Activated T-cell treated with anti-CD3 and anti-CD28 coated beads for 4 hours (primary cell): Measurements from ENCODE around the gene GPC6.
A peak's percentile ranks its signal among the peaks of the same experiment; 100 is the strongest.

Source experiments
- DNase-seq: peaks from one replicate; pipeline ENCODE4 v3.0.0-alpha.2; 2020

The GPC6 gene

DNA sequence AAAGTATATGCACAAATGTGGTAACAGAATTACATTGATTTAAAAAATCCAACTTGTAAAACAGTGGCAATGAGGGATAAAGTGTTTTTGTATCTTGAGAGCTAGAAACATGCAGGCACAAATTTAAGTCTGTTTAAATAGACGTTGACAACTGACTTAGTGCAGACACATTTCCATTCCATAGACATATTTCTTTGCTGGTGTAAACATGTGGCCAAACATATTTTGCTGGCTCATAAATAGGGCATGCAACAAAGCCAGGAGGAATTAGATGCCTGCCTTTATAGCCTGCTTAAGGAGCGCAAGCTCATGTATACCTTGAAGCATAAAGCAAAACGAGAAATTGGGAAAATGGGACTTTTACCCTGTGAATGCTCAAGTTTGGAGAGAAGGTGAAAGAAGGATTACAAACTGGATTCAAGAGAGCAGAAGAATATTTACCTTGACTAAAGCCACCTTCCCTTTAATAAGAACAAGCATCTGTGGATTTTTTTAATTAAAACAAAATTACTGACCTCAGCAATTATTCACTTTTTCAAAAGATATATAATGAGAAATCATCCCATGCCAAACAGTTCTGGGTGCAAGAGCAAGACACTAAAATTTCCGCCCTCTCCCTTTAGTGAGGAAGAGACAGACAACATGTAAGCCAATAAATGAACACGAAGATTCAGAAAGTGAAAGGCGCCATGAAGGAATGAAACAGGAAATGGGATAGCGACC lies 1181.9 kb downstream of the GPC6 start:
- no peak for DNase-seq

DNA sequence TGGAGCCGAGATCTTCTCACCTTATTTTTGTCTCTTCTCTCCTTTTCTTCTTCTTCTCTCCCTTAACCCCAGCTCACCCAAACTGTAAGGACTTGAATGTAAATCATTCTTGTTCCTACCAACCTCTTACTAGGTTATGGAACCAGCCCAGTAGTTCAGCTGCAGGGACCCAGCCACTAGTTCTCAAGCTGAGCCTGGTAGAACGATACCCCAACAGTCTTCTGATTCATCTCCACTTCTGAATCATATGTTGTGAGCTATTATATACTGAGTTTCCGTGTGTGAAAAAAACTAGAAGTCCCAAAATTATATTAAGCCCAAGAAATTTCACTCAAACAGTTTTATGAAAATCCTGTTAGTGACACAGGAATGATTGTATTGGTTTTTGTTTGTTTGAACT lies 1185.1 kb downstream of the GPC6 start:
- no peak for DNase-seq

DNA sequence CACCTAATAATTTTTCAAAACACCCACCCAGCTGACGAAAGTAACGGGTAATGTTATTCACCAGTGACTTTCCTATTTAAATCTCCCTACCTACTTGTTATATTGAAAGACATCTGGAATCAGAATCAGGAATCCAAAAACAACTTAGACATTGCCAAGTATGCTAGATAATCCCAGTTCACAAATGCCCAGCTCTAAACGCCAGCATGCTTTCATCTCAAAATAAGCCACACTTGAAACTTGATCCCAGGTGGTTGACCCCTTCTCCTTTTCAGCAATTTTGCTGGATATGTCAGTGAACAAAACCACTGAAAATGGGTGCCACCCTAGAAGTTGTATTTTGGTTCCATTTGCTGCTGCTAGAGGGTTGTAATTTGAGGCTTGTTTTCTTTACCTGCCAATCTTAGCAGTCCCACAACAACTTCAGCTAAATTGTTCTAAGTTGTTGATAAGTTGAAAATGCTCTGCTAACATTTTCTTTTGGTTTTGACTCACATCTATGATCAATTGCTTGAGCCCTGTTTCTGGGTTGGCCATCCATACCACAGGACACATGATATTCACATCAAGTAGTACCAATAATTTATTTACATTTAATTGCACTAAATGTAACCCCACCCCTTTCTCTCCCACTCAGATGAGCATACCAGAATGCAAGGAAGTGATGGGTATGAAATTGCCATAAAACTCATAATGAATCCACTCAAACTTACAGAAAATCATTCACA lies 1186.4 kb downstream of the GPC6 start:
- DNase-seq, result no peak

DNA sequence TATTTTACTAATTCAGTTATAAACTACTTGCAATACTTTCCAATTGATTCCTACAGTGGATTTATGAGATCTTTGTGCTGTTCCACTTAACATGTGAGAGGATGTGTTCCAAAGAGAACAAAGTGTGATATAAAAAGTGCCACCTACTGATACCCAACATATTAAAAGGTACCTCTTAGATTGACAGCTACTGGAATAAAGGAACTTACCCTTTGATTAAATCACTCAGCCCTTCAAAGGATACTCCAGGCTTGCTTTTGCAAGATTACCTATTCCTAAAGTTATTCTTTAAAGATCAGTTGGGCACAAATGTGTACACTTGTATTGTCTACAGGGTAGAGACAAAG lies 1187.0 kb downstream of the GPC6 start:
- no peak for DNase-seq

DNA sequence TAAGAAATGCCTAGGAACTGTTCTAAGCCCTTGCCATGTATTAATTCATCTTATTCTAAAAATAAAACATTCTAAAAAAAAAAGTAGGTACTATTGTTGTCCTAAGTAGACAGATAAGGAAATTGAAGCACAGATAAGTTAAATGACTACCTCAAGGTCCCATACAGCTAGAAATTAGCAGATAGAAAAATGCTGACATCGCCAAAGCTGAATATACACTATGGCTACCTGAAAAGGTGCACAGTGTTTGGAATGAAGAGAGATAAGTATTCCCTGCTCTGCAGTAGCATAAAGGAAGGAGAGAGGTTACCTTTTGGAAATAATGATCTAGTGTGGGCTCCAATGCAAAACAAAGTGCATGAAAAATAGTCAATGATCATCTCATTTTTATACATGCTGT lies 1187.5 kb downstream of the GPC6 start:
- no peak for DNase-seq

DNA sequence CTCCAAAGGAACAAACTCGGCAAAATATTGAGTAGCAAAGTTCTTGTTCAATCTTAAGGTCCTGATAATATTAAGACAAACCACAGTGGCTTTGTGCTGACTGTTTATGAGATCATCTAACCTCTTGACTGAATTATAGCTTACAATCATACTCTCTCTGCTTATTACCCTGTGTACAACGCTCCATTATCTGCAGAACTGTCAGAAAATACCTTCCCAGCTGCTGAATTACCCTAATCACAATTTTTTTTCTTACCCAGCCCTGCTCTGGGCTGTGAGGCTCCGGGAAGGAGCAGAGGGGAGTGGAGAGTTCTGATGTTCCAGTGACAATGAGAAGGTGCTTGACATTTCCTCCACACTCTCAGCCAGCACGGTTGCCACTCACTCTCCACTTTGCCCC lies 1188.1 kb downstream of the GPC6 start:
- no peak for DNase-seq

DNA sequence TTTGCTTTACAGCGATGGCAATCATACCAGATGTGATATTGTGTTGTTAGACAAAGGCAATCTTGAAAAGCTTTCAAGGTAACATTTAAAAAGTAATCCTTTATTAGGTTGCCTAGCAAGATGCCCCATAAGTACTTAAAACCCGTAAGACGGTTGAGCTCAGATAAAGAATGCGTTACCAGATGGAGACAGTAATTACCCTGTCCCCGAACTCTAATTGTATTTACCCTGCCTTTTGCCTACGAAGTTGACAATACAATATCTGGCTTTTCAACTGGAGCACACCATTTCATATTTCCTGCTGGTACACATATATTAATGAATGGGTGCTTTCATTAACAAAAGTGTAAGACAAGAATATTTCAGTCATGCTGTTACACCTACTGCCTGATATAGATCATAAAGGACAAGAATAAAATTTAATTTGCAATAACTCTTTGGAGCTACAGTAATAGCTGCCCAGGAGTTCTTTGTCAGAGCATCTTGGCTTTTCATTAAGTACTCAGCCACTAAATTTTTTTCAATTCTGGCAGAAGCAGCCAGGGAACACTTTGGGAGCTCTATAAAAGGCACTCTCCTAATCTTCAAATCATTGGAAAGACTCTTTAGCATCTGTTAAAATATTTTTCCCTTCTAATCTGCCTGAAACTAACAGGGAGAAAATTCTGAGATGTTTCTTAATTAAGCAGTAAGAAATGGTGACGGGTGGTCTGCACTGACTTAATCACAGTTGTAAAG lies 1189.1 kb downstream of the GPC6 start:
- no peak for DNase-seq

DNA sequence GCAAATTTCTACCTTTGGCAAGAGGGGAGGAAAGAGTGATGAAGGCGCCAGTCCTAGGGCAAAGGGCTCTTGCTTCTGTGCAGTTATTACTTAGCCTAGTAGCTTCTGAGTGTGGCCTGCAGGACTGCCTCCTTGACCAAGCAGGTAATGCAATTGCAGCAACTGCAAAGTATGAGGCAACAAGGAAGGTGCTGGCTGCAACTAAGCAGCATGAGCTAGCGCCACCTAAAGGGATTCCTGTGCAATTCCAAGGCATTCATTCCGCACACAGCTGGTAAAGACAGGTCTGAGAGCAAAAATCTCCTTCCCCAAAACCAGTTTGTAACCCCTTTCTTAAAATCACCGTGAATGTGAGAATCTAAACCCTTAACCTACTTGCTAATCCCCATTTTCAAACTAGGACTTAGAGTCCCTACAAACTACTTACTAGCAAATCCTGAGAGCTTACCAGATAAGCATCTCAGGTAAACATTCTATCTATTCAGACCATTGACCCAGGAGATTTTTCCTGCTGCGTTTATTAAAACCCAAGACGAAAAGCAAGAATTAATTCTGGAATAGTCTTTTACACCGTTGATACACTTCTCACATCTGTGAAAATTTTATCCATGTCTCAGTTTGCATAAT lies 1190.0 kb downstream of the GPC6 start:
- DNase-seq, result no peak

DNA sequence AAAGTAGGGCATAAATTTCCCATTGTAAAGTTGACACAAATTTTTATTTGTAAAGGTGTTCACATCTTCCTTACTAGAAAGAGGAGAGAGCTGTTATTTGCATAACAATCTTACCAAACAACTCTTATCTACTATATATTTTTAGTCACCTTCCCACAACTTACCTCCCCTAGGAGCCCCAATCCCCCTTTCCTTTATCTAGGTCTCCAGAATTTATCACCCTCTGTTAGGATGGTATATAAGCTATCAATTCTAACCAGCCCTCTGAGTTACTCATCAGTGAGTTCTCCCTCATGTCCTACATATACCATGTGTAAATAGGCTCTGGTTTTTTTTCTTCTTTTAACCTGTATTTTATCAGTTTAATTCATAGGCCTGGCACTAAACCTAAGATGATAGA lies 1190.7 kb downstream of the GPC6 start:
- no peak for DNase-seq

DNA sequence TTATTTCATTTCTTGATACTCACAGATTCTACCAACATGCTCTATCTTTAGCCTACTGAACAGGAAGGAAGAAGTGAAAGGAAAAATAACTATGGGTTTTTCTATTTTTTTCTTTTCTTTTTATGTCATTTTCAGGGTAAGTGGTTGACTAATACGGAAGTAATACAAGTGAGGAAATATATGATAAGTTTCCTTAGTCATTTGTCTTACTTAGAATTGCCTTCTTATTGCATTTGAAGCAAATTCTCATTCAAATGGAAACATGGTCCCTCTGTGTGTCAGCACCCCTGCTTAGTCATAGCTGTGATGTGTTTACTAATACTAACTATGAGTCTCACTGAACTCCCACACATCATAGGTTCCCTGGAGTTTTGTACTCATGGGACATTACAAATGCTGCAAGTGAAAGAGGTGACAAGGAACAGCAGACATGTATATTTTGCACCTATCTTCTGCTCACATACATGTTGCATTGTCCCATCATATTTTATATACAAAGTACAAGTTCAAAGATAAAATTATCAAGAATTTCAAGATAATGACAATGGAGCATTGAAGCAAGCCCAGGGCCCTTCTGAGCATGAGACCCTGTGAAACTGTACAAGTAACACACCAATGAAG lies 1192.8 kb downstream of the GPC6 start:
- peak; percentile 15 for DNase-seq

DNA sequence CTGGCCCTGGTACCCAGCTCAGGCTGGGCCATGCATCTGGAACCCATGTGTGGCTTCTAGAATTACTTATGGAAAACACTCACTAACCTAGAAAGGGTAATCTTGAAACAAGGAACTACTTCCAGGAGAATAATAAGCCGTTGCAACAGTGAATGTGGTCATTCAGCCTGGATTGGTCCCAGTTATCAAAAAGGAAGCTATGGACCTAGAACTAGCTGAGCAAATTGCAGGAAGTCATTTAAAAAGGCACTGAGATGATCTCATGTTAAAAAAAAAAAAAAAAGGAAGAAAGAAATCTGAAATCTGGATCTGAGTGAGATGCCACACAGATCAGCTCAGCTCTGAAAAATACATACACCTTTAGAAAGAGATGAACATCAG lies 1193.3 kb downstream of the GPC6 start:
- no peak for DNase-seq

DNA sequence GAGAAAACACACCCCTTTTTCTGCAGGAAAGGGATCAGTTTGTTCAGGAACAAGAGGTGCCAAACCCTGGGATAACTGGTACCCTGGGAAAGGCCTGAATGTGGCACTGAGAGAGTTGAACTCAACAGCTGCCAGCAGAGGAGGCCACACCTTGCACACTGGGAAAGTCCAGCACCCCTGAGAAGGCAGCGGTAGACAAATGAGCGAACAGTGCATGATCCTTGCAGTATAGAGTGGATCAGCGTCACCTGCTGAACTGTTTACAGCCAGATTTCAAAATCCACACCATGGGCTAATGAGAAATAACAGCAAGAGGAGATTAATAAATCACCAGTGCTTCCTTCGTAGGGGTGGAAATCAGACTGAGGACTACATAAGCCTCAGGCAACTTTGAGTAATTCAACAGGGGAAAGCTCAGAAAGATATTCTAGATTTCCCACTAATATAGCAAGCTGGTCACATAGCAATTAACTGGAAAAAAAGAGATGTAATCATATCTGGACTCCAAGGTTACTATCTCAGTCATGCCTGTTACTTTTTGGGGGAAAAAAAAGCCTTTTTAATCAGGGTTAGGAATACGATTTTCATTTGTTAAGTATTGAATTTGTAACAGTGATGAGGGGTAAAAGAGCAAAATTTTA lies 1200.8 kb downstream of the GPC6 start:
- no peak for DNase-seq

DNA sequence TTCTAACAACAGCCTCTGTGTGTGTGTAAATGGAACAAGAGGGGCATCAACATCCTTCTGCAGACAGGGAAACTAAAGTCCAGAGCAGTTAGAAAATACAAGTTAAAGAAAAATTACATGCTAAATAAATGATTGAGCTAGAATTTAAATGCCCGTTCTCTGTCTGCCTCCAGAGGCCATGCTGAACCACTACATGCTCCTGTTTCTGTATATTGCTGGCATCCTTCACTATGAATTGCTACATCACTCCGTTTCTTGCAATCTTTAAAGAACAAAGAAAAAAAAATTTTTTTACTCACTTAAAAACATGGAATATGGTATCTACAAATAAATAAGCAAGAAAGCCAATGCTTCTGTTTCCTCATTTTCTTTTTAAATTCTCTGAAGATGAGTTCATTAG lies 1205.0 kb downstream of the GPC6 start:
- DNase-seq, result no peak

DNA sequence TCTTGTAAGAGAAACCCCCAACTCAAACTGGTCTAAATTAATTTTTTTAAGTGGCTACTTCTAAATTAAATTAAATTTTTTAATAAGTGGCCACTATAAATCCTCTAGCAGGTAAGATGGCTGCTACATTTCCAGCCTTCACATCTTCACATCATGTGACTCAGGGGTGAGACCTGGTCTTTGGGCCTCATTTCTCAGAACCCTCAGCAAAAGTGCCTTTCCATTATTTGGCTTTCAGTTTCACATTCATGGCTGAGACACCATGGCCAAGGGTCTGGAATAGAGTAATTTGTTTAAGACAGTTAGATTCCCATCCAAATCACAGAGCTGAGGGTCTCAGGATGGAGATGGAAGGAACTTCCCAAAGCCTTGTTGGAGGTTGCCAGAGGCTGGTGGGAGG lies 1205.4 kb downstream of the GPC6 start:
- DNase-seq, result no peak

DNA sequence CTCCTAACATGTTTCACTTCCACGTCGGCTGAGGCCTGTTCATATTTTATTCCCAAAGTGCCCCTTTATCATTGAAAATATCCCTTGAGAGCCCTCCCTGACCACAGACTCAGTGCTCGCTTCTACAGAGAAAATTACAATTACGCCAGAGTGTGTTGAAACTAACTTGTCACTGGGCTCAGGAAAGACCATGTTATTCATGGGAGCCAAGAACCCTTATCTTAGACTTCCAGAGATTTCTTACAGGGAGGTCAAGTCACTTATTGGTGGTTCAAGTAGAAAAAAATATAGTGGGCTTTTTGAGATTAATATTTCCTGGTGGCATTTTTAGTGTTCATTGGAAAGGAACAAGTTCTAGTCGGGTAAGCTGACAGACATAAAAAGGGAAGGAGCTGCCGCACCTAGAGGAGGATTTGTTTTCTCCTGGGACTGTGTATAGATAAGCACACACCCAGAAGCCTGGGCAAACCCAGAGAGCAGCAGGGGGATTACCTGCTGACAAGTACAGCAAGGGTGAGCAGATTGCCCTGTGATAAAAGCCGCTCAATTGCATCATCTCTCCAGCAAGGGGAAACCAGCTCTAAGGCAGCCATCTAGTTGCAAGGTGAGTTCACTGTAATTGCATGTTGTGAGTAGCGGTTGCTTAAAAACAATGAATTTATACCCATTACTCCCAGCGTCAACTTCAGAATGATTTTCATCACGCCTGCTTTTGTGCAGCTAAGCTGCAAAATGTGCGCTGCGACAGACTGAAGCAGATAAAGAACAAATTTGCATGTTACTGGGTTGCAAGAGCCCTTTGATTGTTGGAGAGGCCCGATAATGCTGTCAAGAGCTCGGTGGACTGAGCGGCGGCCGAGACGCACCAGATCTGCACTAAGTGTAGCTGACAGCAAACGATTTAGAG lies 1206.7 kb downstream of the GPC6 start:
- no peak for DNase-seq

DNA sequence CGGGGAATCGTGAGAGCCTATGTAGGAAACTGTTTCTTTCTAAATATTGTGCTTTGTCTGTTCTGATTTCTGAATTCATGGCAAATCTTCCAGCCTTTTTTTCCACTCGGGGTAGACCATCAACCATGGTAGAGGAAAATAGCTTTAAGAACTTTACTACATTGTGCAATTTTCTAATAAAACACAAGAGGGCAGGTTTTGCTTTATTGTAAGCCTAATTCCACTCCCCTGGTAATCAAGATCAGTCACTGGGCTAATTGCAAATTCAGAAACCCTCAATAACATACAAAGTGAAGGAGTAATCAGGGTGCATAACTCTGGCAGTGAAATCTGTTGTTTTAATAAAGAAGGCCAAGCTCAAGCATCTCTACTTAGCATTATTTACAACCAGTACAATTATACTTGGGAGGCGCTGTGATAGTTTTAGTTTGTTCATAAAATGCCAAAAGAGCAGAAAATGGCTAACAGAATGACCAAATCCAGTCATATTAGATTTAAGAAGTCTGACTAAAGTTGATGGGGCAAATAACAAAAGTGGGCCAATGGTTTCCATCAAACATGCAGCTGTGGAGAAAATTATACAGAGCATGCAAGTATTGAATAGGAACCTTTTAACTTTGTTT lies 1209.1 kb downstream of the GPC6 start:
- DNase-seq, result no peak

DNA sequence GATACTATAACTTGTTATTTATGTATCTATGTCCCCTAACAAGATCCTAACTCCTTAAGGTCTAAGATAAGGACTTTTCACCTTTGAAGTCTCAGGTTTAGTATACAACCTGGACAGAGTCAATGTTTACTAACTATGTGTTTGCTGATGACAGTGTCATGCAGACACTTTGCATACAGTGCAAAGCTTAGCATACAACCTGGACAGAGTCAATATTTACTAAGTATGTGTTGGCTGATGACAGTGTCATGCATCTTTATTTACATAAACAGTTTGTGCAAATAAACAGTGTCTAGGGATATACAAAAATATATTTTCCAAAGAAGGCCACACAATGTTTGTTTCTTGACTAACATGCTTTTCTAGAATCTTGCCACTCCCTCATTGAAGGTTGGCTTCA lies 1218.2 kb downstream of the GPC6 start:
- no peak for DNase-seq

DNA sequence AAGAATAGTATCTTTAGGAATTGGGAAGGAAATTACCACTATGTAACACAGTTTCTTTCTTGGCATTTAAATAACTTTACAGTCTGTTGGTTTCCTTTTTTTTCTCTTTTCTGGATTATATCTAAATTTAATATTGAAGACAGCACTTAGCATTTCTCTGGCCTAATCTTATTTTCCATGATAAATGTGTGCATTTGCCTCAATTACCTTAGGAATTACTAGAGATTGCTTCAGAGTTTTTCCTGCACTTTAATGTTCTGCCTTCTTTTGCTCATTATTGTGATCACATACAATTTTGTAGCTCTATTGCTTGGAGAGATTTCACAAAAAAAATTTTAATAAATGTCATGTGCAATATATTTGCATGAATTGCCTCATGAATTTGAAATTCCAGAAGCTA lies 1227.7 kb downstream of the GPC6 start:
- no peak for DNase-seq

DNA sequence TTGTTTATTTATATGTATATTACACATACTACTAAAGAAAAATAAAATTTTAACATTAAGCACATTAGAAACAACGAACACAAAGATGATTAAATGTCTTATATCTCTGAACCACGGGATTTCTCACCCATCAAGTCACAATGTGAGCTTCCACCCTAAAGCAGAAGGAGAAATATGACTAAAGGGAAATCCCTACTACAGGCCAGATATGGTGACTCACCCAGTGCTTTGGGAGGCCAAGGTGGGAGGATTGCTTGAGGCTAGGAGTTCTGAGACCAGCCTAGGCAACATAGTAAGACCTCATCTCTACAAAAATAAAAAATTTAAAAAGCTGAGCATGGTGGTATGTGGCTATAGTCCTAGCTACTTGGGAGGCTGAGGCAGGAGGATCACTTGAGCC lies 1228.3 kb downstream of the GPC6 start:
- DNase-seq, result no peak

DNA sequence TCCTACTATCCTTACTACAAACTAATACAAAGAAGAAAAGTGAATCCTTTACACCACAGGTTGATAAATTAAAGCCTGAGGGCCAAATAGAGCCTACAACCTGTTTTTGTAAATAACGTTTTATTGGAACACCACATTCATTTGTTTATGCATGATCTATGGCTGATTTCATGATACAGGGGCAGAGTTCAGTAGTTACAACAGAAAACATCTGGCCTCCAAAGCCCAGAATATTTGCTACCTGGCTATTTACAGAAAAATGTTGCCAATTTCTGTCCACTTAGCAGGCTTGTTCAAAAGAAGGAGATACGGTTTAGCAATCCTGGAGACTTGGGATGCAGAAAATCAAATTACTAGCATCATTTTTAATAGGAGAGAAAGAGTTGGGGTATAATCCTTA lies 1228.8 kb downstream of the GPC6 start:
- no peak for DNase-seq
